Prostate gland (tissue), 2 donors: ENCODE measurements around the gene GPSM1. TPM values are rescaled to one million over a fixed set of nuclear protein-coding genes. Genes with fewer than 3 reads are reported as not detected.

ENCODE experiments used
- DNase-seq: peaks from one replicate; pipeline ENCODE4 v3.0.0-alpha.2; 2019; ENCODE audit warnings: low spot score
- H3K27ac ChIP-seq, 2 donors: fragments of 200-600 bp; sonication (generic); 2 replicates each; pipeline ENCODE4 v1.5.1; 2017 to 2019
- H3K27me3 ChIP-seq: fragments of 200-600 bp; sonication (generic); replicated peaks from 2 replicates; pipeline ENCODE4 v1.5.1; 2019; ENCODE audit not compliant: insufficient read depth
- H3K36me3 ChIP-seq, 2 donors: fragments of 200-600 bp; sonication (generic); 1 replicate in 1 of 2; 2 replicates in 1 of 2; pipeline versions ENCODE4 v1.5.1 to v1.8.1; 2017 to 2019
- H3K4me1 ChIP-seq: fragments of 200-600 bp; sonication (generic); replicated peaks from 2 replicates; pipeline ENCODE4 v1.5.1; 2019
- H3K4me3 ChIP-seq, 2 donors: fragments of 200-600 bp; sonication (generic); 2 replicates each; pipeline ENCODE4 v1.5.1; 2017 to 2019
- H3K9me3 ChIP-seq: fragments of 200-600 bp; sonication (generic); 2 replicates; pipeline ENCODE4 v1.5.1; 2017
- POLR2A ChIP-seq: fragments of 450-650 bp; IDR thresholded peaks from one replicate; pipeline ENCODE4 v1.6.1; 2016; ENCODE audit warnings: antibody characterized with exemption, mild to moderate bottlenecking
- POLR2AphosphoS5 ChIP-seq: sonication (generic); formaldehyde crosslinking; IDR thresholded peaks from one replicate; pipeline ENCODE4 v1.6.1; 2017; ENCODE audit warnings: antibody characterized with exemption
- WGBS: methylation state at CpG from one replicate; pipeline ENCODE4 v1.1.5; 2018; 5-methylcytosine and 5-hydroxymethylcytosine counted together
- intact Hi-C: fragments of 100-400 bp; cut with DNase I; formaldehyde crosslinking; loops from one replicate; pipeline ENCODE4 v1.14.2; 2022
- total RNA-seq, 2 donors: library from RNA; depleted of rRNA; stranded (reverse); fragments of >200 nt; gene quantifications; one replicate each; pipeline ENCODE4 v1.1.0, GENCODE V29; 2016
- TF ChIP-seq, protein P1 (sequence below), 4 experiments: fragments of 200-600 bp in 2 of 4; fragments of 450-650 bp in 2 of 4; sonication (generic) in 2 of 4; IDR thresholded peaks; 1 replicate in 3 of 4; 2 replicates in 1 of 4; pipeline ENCODE4 v1.5.1; 2016 to 2019; ENCODE audit warnings: antibody characterized with exemption in 4 of 4, mild to moderate bottlenecking in 2 of 4, moderate library complexity in 2 of 4

The GPSM1 gene, protein sequence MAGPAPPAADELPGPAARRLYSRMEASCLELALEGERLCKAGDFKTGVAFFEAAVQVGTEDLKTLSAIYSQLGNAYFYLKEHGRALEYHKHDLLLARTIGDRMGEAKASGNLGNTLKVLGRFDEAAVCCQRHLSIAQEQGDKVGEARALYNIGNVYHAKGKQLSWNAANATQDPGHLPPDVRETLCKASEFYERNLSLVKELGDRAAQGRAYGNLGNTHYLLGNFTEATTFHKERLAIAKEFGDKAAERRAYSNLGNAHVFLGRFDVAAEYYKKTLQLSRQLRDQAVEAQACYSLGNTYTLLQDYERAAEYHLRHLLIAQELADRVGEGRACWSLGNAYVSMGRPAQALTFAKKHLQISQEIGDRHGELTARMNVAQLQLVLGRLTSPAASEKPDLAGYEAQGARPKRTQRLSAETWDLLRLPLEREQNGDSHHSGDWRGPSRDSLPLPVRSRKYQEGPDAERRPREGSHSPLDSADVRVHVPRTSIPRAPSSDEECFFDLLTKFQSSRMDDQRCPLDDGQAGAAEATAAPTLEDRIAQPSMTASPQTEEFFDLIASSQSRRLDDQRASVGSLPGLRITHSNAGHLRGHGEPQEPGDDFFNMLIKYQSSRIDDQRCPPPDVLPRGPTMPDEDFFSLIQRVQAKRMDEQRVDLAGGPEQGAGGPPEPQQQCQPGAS
- total RNA-seq = 10 to 100 TPM; 11.3 to 89.2 TPM

DNA sequence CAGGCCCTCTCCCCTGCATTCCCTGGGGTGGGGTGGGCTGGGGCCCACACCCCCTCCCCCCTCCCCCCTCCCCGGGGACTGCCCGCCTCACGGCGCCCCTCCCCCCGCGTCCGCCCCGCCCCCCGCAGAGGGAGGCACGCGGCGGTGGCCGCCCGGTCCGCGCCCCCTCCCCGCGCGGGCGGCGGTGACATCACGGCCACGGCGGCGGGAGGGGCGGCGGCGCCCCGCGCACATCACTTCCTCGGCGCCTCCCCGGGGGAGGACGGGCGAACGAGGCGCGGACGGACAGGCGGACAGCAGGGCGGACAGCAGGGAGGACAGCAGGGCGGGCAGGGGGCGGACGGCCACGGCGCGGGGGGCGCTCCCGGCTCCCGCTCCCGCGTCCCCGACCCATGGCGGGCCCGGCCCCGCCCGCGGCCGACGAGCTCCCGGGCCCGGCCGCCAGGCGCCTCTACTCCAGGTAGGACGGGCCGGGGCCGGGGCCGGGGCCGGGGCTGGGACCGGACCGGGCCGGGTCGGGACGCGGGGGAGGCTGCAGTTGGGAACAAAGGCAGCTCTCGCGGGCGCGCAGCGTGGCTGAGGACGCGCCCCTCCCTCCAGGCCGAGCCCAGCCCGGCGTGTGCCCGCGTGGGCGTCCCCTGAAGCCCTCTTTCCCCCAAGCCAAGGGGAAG is at the start of gene GPSM1:
Gene GPSM1, plus strand, starts transcription at position 236 of the 671 bp plus-strand sequence. Its CDS starts 157 bp downstream, at position 393.
- Histone ChIP-seq H3K4me3 (peak within 1 kb of the TSS; percentile 51 to 60), H3K36me3 (no peaks in the 10 kb centered on the region), H3K4me1 (peaks cover 14% of the 10 kb centered on the region), H3K27ac (peak within 1 kb of the TSS; percentile 75 to 78), H3K9me3 (no peaks in the 10 kb centered on the region), H3K27me3 (no peaks in the 10 kb centered on the region)
- intact Hi-C loops = no loop called here
- TF ChIP-seq, protein P1, sequence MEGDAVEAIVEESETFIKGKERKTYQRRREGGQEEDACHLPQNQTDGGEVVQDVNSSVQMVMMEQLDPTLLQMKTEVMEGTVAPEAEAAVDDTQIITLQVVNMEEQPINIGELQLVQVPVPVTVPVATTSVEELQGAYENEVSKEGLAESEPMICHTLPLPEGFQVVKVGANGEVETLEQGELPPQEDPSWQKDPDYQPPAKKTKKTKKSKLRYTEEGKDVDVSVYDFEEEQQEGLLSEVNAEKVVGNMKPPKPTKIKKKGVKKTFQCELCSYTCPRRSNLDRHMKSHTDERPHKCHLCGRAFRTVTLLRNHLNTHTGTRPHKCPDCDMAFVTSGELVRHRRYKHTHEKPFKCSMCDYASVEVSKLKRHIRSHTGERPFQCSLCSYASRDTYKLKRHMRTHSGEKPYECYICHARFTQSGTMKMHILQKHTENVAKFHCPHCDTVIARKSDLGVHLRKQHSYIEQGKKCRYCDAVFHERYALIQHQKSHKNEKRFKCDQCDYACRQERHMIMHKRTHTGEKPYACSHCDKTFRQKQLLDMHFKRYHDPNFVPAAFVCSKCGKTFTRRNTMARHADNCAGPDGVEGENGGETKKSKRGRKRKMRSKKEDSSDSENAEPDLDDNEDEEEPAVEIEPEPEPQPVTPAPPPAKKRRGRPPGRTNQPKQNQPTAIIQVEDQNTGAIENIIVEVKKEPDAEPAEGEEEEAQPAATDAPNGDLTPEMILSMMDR (IDR thresholded peaks at IDR 0.05) = peak in 1 of 4 experiments; percentile 22
- peak; percentile 53 for TF ChIP-seq POLR2A
- no peak for TF ChIP-seq POLR2AphosphoS5
- no peak for DNase-seq
- 0% methylated on average over 24 of the region's 88 CpGs for WGBS

DNA sequence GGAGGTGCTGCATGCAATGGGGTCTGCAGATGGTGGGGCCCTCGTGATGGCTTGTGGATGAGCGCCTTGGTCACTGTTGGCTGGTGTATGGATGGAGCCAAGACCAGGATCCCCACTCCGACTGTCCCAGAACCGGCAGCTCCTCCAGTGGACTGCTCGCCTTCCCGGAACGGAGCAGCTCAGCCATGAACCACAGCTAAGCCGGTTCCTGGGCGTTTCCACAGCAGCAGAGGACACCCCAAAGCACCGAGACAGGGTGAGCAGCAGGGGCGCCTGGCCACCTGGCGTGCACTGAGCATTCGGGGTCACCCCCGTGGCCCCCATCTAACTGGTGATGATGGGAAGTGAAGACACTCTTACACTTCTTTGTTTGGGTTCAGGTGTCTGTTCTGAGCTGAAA is 49.6 kb upstream of the GPSM1 start:
- H3K9me3 ChIP-seq = no peaks in the 10 kb centered on the region
- WGBS = 93% methylated on average over 14 of the region's 14 CpGs
- no peak for DNase-seq
- H3K4me3 ChIP-seq = no peak overlapping the region
- no peaks in the 10 kb centered on the region for H3K4me1 ChIP-seq
- TF ChIP-seq, protein P1 (IDR thresholded peaks at IDR 0.05) = no peak
- TF ChIP-seq POLR2AphosphoS5 (no peak), POLR2A (no peak)
- H3K36me3 ChIP-seq = no peaks in the 10 kb centered on the region
- intact Hi-C loops = no loop called here
- no peak overlapping the region for H3K27ac ChIP-seq
- peaks cover 2% of the 10 kb centered on the region for H3K27me3 ChIP-seq

DNA sequence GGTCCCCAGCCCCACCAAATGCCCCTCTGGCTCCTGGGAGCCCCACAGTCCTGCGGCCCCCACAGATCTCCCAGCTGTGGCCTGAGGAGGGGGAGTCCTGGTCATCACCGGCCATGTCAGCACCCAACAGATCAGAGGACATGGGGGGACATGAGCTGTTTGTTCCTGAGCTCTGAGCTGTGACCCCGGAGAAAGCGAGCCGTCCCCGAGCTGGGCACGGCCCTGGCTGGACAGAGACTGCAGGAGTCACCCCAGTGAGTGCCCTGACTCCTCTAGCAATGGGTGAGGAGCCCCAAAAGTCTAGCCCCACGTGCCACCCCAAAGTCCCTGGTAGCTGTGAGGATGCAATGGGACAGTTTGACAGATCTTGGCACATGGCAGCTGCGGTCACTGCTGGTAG is 49.1 kb upstream of the GPSM1 start:
- H3K27me3 ChIP-seq = peaks cover 2% of the 10 kb centered on the region
- intact Hi-C loops = no loop called here

DNA sequence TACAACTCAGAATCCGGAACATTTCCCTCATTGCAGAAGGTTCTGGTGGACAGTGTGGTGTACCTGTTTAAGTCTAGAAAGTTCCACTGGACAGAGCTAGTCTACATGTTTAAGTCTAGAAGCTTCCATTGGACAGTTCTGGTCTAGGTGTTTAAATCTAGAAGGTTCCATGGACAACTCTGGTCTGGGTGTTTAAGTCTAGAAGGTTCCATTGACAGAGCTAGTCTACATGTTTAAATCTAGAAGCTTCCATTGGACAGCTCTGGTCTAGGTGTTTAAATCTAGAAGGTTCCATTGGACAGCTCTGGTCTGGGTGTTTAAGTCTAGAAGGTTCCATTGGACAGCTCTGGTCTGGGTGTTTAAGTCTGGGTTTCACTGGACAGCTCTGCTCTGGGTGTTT is 48.4 kb upstream of the GPSM1 start:
- no peaks in the 10 kb centered on the region for H3K9me3 ChIP-seq
- H3K27ac ChIP-seq = no peak overlapping the region
- DNase-seq = no peak
- H3K4me1 ChIP-seq = no peaks in the 10 kb centered on the region
- peaks cover 2% of the 10 kb centered on the region for H3K27me3 ChIP-seq
- intact Hi-C loops = no loop called here
- H3K36me3 ChIP-seq = no peaks in the 10 kb centered on the region
- 86% methylated on average over 1 of the region's 1 CpG for WGBS
- TF ChIP-seq, protein P1 (IDR thresholded peaks at IDR 0.05) = no peak
- TF ChIP-seq POLR2A (no peak), POLR2AphosphoS5 (no peak)
- no peak overlapping the region for H3K4me3 ChIP-seq

More for the DNA sequence above, 49.1 kb upstream of the GPSM1 start:
- Histone ChIP-seq H3K27ac (no peak overlapping the region), H3K36me3 (no peaks in the 10 kb centered on the region), H3K4me1 (no peaks in the 10 kb centered on the region), H3K4me3 (no peak overlapping the region), H3K9me3 (no peaks in the 10 kb centered on the region)
- WGBS = 90% methylated on average over 9 of the region's 9 CpGs
- DNase-seq = no peak
- TF ChIP-seq POLR2AphosphoS5 = no peak
- TF ChIP-seq, protein P1 (IDR thresholded peaks at IDR 0.05) = no peak
- no peak for TF ChIP-seq POLR2A
